ENCODE measurements around the gene IGSF9. TPM values are rescaled to one million over a fixed set of nuclear protein-coding genes. Genes with fewer than 3 reads are reported as not detected.

Gene IGSF9
- total RNA-seq, 1 donor from 2014 or later, result 36.4 TPM

GRCh38 chr1:159942632-159943277 lies 2.7 kb downstream of the IGSF9 start:
- Mint-ChIP-seq H3K4me3 (peak overlapping the region; percentile 75), H3K9me3 (no peaks in the 10 kb centered on the region), H3K36me3 (peaks cover 10% of the 10 kb centered on the region), H3K27me3 (no peaks in the 10 kb centered on the region), H3K27ac (peak overlapping the region; percentile 67), H3K4me1 (ENCODE audit: unreplicated experiment) (peaks cover 69% of the 10 kb centered on the region)
- TF ChIP-seq, protein P1, sequence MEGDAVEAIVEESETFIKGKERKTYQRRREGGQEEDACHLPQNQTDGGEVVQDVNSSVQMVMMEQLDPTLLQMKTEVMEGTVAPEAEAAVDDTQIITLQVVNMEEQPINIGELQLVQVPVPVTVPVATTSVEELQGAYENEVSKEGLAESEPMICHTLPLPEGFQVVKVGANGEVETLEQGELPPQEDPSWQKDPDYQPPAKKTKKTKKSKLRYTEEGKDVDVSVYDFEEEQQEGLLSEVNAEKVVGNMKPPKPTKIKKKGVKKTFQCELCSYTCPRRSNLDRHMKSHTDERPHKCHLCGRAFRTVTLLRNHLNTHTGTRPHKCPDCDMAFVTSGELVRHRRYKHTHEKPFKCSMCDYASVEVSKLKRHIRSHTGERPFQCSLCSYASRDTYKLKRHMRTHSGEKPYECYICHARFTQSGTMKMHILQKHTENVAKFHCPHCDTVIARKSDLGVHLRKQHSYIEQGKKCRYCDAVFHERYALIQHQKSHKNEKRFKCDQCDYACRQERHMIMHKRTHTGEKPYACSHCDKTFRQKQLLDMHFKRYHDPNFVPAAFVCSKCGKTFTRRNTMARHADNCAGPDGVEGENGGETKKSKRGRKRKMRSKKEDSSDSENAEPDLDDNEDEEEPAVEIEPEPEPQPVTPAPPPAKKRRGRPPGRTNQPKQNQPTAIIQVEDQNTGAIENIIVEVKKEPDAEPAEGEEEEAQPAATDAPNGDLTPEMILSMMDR (conservative IDR thresholded peaks at IDR 0.05), result no peak
- no peak for DNase-seq (ENCODE audit: extremely low spot score, unreplicated experiment)

DNA sequence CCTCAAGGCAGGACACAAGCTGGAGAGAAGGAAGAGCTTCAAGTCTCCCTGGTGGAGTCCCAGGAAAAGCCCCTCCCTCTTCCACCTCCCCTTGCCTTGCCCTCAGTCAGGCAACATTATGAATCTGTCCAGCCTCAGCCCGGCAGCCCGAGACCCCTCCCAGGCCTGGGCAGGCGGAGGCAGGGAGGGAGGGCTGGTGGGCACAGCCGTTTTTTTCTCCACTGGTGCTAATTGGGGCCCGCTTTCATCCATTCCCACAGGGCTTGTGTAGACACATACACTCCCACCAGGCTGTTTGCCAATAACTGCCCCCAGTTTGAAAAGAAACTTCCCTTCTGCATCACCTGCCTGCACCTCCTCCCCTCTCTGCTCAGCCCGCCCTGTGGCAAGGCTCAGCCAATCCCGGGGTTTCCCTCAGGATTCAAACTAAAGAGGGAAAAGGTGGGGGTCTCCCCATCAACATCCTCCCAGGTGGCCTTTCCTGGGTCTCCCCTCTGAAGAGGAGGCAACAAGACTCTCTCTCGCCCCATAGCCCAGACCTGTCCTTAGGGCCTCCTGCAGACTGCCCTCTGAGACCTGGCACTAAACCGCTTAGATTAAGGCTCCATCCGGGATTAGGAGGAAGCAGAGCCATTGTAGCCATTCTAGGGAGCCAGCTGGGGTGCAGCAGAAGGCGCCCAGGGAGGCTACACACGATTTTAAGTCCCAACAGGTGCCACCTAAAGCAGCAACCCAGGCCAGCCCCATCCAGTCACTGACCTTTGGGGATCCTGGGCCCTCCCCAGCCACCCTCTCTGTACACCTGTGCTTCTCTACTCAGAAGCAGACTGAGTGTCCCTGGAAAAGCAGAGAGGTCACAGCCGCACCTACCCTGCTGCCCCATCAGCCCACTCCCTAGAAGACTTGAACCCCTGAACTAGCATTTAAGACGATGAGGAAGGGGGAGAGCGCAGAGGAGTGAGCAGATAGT lies 3.5 kb downstream of the IGSF9 start:
- no peak for DNase-seq (ENCODE audit: extremely low spot score, unreplicated experiment)
- Mint-ChIP-seq H3K27me3 (no peaks in the 10 kb centered on the region), H3K4me3 (peak overlapping the region; percentile 75), H3K27ac (no peak overlapping the region), H3K9me3 (no peaks in the 10 kb centered on the region), H3K36me3 (peaks cover 10% of the 10 kb centered on the region), H3K4me1 (ENCODE audit: unreplicated experiment) (peaks cover 74% of the 10 kb centered on the region)
- TF ChIP-seq, protein P1 (conservative IDR thresholded peaks at IDR 0.05), result no peak

DNA sequence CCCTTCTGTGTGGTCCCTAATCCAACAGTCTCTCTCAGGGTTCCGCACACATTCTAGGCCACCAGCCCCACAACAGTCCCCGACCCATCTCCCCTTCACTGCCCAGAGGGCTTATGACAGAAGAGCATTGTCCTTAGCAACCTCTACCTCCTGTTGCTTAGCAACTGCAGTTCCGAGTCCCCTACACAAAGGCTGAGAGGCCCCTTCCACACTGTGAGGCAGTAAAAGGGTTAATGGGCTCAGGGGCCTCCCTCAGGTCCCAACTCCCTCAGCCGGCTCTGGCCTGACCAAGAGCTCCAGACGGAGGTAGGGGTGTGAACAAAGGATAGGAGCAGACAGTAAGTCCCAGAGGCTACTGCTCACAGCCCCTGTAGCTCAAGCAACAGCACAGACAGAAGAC lies 4.3 kb downstream of the IGSF9 start:
- DNase-seq (ENCODE audit: extremely low spot score, unreplicated experiment), result no peak
- Mint-ChIP-seq H3K27me3 (no peaks in the 10 kb centered on the region), H3K4me3 (peak overlapping the region; percentile 72), H3K36me3 (peaks cover 10% of the 10 kb centered on the region), H3K9me3 (no peaks in the 10 kb centered on the region), H3K27ac (peak overlapping the region; percentile 61), H3K4me1 (ENCODE audit: unreplicated experiment) (peaks cover 70% of the 10 kb centered on the region)
- TF ChIP-seq, protein P1 (conservative IDR thresholded peaks at IDR 0.05), result no peak

GRCh38 chr1:159940006-159940620 lies 5.3 kb downstream of the IGSF9 start:
- TF ChIP-seq, protein P1 (conservative IDR thresholded peaks at IDR 0.05), result no peak
- Mint-ChIP-seq H3K27ac (peak overlapping the region; percentile 39), H3K9me3 (no peaks in the 10 kb centered on the region), H3K4me1 (ENCODE audit: unreplicated experiment) (peaks cover 65% of the 10 kb centered on the region), H3K27me3 (no peaks in the 10 kb centered on the region), H3K4me3 (peak overlapping the region; percentile 50), H3K36me3 (peaks cover 10% of the 10 kb centered on the region)
- no peak for DNase-seq (ENCODE audit: extremely low spot score, unreplicated experiment)

DNA sequence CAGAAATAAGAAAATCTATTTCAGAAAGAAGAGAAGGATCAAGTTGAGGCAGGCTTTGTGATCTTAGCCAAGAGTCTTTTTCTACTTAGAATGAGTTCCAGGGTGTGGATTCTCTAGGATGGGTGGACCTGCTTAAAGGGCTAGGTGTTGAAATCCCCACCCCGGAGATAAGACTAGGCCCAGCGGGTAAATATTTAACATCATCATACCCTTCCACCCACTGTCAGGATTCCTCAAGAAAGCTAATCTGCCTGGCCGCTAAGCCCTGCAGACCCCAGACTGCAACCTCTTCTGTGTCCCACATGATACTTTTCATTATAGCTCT lies 5.8 kb downstream of the IGSF9 start:
- peaks cover 61% of the 10 kb centered on the region for H3K4me1 Mint-ChIP-seq (ENCODE audit: unreplicated experiment)
- H3K27me3 Mint-ChIP-seq, result no peaks in the 10 kb centered on the region
- peak overlapping the region; percentile 39 for H3K27ac Mint-ChIP-seq
- TF ChIP-seq, protein P1 (conservative IDR thresholded peaks at IDR 0.05), result no peak
- H3K9me3 Mint-ChIP-seq, result no peaks in the 10 kb centered on the region
- DNase-seq (ENCODE audit: extremely low spot score, unreplicated experiment), result no peak
- H3K4me3 Mint-ChIP-seq, result no peak overlapping the region
- H3K36me3 Mint-ChIP-seq, result peaks cover 10% of the 10 kb centered on the region
